Esophagus squamous epithelium (tissue), 4 donors: Measurements from ENCODE around the gene ASCL5.

Experiments
- CTCF ChIP-seq, 6 experiments: fragments of 450-650 bp in 4 of 6; fragments of 200-600 bp in 2 of 6; sonication (generic) in 2 of 6; IDR thresholded peaks; one replicate each; pipeline ENCODE4 v1.5.1; 2016 to 2019; ENCODE audit warnings: antibody characterized with exemption in 6 of 6, mild to moderate bottlenecking in 4 of 6, moderate library complexity in 4 of 6
- POLR2A ChIP-seq, 4 donors: fragments of 450-650 bp; IDR thresholded peaks; one replicate each; pipeline ENCODE4 v1.6.1; 2017; ENCODE audit warnings: antibody characterized with exemption in 4 of 4, mild to moderate bottlenecking in 4 of 4, moderate library complexity in 3 of 4

DNA sequence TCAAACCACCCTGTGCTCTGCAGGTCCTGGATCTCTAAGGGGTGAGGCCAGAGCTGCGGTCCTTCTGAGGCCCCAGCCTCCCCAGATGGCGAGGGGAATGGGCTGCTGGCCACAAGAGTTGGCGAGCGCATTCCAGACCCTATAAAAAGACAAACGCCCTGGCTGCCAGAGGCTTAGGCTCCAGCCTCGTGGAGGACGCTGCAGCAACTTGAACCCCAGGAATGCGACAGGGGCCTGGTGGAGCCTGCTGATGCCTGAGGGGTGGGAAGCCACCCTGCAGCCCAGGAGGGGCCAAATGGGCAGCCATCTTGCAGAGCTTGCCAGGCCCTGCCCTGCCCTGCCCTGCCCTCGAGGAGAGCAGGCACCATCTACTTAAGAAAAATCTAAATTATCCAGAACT lies 23.3 kb downstream of the ASCL5 start:
- TF ChIP-seq CTCF (IDR thresholded peaks at IDR 0.05) (no peak), POLR2A (IDR thresholded peaks at IDR 0.05) (no peak)
